Measurements from ENCODE around the gene ATP6V1E1.

The ATP6V1E1 gene

DNA sequence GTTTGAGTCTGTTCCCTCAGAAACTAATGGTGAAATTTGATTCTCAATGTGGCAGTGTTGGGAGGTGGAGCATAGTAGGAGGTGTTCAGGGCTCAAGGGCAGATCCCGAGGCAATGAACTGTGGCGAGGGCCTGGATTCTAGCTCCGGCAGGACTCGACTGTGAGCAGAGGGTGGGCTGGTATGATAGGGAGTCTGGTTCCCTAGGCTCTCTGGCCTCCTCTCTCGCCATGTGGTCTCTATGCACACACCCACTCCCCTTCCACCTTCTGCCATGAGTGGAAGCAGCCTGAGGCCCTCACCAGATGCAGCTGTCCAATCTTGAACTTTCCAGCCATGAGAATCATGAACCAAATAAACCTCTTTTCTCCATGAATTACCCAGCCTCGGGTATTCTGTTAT lies 32.3 kb downstream of the ATP6V1E1 start:
- H3K4me3 ChIP-seq (ENCODE audit: low read depth, low read length): no peak overlapping the region
- no peak for DNase-seq (ENCODE audit: low read depth)
- TF ChIP-seq CTCF (IDR thresholded peaks at IDR 0.05; ENCODE audit: insufficient read depth, low read depth, low read length, missing control alignments): no peak

GRCh38 chr22:17592201-17592600 lies 36.3 kb downstream of the ATP6V1E1 start:
- TF ChIP-seq CTCF (IDR thresholded peaks at IDR 0.05; ENCODE audit: insufficient read depth, low read depth, low read length, missing control alignments): no peak
- DNase-seq (ENCODE audit: low read depth): no peak

DNA sequence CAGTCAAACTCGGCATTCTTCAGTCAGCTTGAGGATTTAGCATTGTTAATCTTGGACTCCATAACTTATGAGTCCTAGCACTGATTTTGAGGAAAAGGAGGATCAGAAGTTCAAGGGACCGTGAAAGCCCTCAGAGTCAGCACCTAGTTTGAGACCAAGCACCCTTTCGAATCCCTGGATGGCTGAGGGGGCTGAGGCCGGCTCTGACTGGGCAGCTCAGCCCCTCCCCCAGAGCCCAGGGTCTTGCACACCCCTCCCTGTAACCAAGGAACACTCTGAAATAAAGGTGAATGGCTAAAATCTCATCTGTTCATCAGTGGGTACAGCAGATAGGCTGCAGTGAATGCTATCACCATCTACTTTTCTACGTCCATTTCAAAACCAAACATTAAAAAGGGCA lies 38.0 kb downstream of the ATP6V1E1 start:
- H3K4me3 ChIP-seq (ENCODE audit: low read depth, low read length): no peak overlapping the region
- no peak for DNase-seq (ENCODE audit: low read depth)
- TF ChIP-seq CTCF (IDR thresholded peaks at IDR 0.05; ENCODE audit: insufficient read depth, low read depth, low read length, missing control alignments): no peak

More at GRCh38 chr22:17592201-17592600, 36.3 kb downstream of the ATP6V1E1 start:
- no peak overlapping the region for H3K4me3 ChIP-seq (ENCODE audit: low read depth, low read length)

DNA sequence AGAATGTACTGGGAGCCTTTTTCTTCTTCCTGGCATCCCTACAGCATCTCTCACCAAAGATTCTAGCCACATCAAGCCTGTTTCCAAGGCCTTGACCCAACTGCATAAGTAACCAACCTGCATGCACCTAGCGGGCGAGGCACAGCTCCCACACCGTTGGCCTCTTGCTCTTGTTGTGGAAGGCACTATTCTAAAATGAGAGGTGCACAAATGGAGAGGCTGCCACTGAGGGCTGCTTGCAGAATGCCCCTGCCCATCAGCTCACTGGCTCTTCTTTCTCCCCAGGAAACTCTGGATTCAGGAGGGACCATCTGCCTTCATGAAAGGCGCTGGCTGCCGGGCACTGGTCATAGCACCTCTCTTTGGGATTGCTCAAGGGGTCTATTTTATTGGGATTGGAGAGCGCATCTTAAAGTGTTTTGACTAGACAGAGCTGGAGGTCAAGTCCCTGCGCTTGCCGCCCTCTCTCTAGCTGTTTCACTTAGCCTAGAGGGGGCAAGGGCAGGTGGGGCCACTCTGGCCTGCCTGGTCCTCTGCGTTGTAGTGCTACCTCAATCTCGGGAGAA lies 38.7 kb downstream of the ATP6V1E1 start:
- no peak for DNase-seq (ENCODE audit: low read depth)
- no peak overlapping the region for H3K4me3 ChIP-seq (ENCODE audit: low read depth, low read length)
- no peak for TF ChIP-seq CTCF (IDR thresholded peaks at IDR 0.05; ENCODE audit: insufficient read depth, low read depth, low read length, missing control alignments)

DNA sequence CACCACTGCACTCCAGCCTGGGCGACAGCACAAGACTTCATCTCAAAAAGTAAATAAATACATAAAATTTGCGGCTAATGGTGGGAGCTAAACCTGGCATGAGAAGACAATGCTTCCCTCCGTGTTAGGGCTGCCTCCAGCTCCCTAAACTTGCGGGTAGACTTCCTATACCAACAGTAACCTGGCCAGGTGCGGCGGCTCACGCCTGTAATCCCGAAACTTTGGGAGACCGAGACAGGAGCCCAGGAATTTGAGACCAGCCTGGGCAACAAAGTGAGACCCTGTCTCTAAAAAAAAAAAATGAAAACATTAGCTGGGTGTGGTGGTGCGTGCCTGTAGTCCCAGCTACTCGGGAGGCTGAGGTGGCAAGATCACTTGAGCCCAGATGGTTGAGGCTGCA lies 39.9 kb downstream of the ATP6V1E1 start:
- no peak for DNase-seq (ENCODE audit: low read depth)
- TF ChIP-seq CTCF (IDR thresholded peaks at IDR 0.05; ENCODE audit: insufficient read depth, low read depth, low read length, missing control alignments): no peak
- no peak overlapping the region for H3K4me3 ChIP-seq (ENCODE audit: low read depth, low read length)

DNA sequence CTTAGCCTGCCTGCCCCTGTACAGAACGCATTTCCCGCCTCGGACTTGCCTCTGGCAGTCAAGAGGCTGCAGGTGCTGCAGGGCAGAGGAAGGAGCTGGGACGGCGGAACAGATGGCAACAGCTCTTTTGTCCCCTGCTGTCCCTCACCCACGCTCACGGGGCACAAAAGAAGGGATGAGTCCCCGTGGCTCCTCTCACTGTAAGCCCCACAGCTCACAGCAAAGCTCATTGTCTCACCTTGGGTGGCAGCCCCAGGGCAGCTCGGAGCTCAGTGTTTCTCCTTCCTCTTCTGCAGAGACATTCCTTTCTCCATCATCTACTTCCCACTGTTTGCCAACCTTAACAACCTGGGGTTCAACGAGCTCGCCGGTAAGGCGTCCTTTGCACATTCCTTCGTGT lies 40.9 kb downstream of the ATP6V1E1 start:
- no peak overlapping the region for H3K4me3 ChIP-seq (ENCODE audit: low read depth, low read length)
- no peak for TF ChIP-seq CTCF (IDR thresholded peaks at IDR 0.05; ENCODE audit: insufficient read depth, low read depth, low read length, missing control alignments)
- no peak for DNase-seq (ENCODE audit: low read depth)

DNA sequence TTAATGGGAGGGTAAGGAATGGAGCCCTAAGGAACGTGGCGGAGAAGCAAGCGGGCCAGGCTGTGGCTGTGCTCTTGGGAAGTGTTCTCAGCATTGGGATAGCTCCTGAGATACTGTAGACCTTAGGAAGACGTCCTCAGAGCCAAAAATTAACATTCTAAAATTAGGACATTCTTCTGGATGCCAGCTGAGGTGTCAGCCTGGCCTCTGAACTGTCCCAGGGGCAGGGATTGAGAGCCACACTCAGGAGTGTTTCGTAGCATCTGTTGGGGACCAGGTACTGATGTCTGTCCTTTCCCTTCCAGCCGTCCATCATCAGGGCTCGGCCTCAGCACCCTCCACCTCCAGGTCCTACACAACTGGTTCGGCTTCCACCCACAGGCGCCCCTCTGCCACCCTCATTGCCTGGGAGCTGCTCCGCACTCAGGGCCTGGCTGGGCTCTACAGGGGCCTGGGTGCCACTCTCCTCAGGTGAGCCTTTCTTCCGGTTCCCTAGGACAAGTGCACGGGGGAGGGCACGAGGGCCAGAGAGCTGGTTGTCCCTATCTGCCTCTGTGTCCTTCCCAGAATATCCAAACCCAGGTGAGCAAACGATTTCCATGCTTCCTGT lies 41.6 kb downstream of the ATP6V1E1 start:
- no peak for DNase-seq (ENCODE audit: low read depth)
- H3K4me3 ChIP-seq (ENCODE audit: low read depth, low read length): no peak overlapping the region
- no peak for TF ChIP-seq CTCF (IDR thresholded peaks at IDR 0.05; ENCODE audit: insufficient read depth, low read depth, low read length, missing control alignments)
